ENCODE data around the gene DQX1.

The DQX1 gene

GRCh38 chr2:74524955-74525716, 895 bp downstream of the DQX1 start:
- DNase-seq (ENCODE audit: low read depth), result no peak
- no peak overlapping the region for H3K4me3 ChIP-seq (ENCODE audit: low read length)
- no peak for TF ChIP-seq CTCF (conservative IDR thresholded peaks at IDR 0.05; ENCODE audit: low read length)

DNA sequence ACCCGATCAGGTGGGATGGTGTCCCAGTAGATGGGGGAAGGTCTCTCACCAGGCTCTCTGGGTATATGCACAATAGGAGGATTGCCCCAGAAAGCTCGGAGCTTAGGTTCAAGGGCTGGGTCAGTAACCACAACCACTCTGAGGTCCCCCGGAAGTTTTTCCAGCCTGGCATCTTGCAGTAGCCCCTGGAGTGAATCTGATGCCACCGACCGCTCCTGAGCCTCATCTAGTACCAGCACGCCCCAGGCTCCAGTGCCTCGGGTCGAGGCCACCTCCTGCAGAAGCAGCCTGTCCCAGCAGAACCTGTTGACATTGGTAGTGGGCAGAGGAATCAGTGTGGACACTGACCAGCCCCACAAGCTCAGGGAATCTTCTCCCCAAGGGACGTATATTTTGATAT, 2.0 kb downstream of the DQX1 start:
- no peak for TF ChIP-seq CTCF (conservative IDR thresholded peaks at IDR 0.05; ENCODE audit: low read length)
- DNase-seq (ENCODE audit: low read depth), result no peak
- no peak overlapping the region for H3K4me3 ChIP-seq (ENCODE audit: low read length)

DNA sequence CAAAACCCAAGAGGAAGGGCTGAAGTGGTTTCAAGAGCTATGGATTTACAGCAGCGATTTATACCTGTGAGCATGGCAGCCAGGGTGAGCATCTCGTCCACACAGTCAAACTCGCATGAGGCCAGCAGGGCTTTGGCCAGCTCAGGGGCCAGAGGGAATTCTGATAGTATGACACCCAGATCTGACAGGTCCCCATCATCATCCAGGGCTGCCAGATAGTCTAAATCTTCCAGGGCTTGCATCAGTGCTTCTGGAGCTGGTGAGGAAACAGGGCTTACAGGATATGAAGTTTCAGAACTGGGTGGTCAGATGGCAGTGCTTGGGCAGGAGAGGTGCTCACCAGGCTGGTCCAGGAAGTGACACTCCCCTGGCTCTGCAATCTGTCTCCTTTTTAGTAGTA, 3.5 kb downstream of the DQX1 start:
- DNase-seq (ENCODE audit: low read depth), result no peak
- H3K4me3 ChIP-seq (ENCODE audit: low read length), result no peak overlapping the region
- no peak for TF ChIP-seq CTCF (conservative IDR thresholded peaks at IDR 0.05; ENCODE audit: low read length)

DNA sequence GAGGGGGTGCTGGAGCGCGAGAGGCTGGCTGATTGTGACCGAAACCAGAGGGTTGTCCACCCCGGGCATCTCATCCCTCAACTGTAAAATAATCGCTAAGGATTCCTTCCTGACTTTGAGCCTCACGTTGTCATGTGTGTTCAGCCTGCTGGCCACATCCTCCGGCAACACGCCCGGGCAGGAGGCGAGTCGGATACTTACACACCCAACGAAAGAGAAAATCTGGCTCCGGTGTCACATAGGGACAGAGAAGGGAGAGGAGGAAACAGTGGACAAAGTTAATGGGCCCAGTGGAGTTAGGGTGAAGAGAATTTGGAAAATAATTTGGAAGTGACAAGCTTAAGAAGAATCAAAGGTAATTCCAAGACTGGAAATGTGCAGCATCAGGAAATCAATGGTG, 9.4 kb downstream of the DQX1 start:
- DNase-seq (ENCODE audit: low read depth), result no peak
- H3K4me3 ChIP-seq (ENCODE audit: low read length), result no peak overlapping the region
- TF ChIP-seq CTCF (conservative IDR thresholded peaks at IDR 0.05; ENCODE audit: low read length), result no peak

GRCh38 chr2:74515981-74516633, 9.9 kb downstream of the DQX1 start:
- H3K4me3 ChIP-seq (ENCODE audit: low read length), result no peak overlapping the region
- TF ChIP-seq CTCF (conservative IDR thresholded peaks at IDR 0.05; ENCODE audit: low read length), result no peak
- peak; percentile 37 for DNase-seq (ENCODE audit: low read depth)

DNA sequence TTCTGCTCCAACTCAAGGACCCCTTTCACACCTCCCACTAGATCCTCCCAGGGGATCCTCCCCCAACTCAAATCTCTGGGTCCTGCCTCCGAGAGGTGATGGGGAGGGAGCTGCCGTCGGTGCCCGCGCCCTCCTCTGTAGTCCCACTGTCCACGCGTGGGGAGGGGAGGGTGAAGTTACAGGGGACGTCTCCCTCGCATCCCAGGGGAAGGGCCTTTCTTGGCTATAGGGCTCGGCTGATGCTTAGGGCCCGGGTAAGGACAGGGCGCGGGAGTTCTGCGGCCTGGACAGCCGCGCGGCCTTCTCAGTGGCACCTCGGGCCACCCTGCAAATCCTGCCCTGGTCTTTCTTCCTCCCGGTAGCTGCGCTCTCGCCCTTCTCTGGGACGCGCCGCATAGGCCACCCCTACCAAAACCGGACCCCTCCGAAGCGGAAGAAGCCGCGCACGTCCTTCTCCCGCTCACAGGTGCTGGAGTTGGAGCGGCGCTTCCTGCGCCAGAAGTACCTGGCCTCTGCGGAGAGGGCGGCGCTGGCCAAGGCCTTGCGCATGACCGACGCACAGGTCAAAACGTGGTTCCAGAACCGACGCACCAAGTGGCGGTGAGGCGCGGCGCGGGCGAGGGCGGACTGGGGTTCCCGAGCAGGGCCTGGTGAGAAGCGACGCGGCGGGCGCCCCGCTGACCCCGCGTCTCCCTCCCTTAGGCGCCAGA, 10.6 kb downstream of the DQX1 start:
- TF ChIP-seq CTCF (conservative IDR thresholded peaks at IDR 0.05; ENCODE audit: low read length), result no peak
- no peak for DNase-seq (ENCODE audit: low read depth)
- no peak overlapping the region for H3K4me3 ChIP-seq (ENCODE audit: low read length)
